WTC11 (cell line): ENCODE measurements around the gene GPR15LG. TPM values are rescaled to one million over a fixed set of nuclear protein-coding genes. Genes with fewer than 3 reads are reported as not detected.

Source experiments
- ATAC-seq: fragments of 200-7000 bp; cut with Tn5 transposase; 2 replicates; pipeline ENCODE4 v1.10.0; 2021; ENCODE audit warnings: mild to moderate bottlenecking, moderate library complexity
- CTCF ChIA-PET: fragments of 300-600 bp; sonication (Branson Sonifier 250); formaldehyde crosslinking; loops from one replicate; lab custom pipeline; 2021; ENCODE audit warnings: antibody characterized with exemption; lab: Charles Lee
- POLR2A ChIA-PET: fragments of 350-600 bp; sonication (Branson Sonifier 250); formaldehyde crosslinking; loops from one replicate; lab custom pipeline; 2021; ENCODE audit warnings: antibody characterized with exemption; lab: Charles Lee
- DNase-seq: peaks from one replicate; pipeline ENCODE4 v3.0.0; 2021; ENCODE audit warnings: low spot score
- H3K27ac Mint-ChIP-seq: 2 replicates; pipeline ENCODE4 v1.8.0; 2021; ENCODE audit warnings: mixed read lengths
- H3K27me3 Mint-ChIP-seq: 2 replicates; pipeline ENCODE4 v1.8.0; 2021; ENCODE audit warnings: low read depth, mild to moderate bottlenecking, moderate library complexity, mixed read lengths
- H3K36me3 Mint-ChIP-seq: 2 replicates; pipeline ENCODE4 v1.8.0; 2021; ENCODE audit warnings: mixed read lengths
- H3K4me1 Mint-ChIP-seq: 2 replicates; pipeline ENCODE4 v1.8.0; 2022; ENCODE audit warnings: mixed read lengths
- H3K4me3 Mint-ChIP-seq: 2 replicates; pipeline ENCODE4 v1.8.0; 2021; ENCODE audit warnings: mild to moderate bottlenecking, moderate library complexity, mixed read lengths
- H3K9me3 Mint-ChIP-seq: 2 replicates; pipeline ENCODE4 v1.8.0; 2021; ENCODE audit warnings: mixed read lengths
- CBFB ChIP-seq: sonication (generic); formaldehyde crosslinking; IDR thresholded peaks from 2 replicates; pipeline ENCODE4 v1.8.1; 2022; ENCODE audit warnings: mild to moderate bottlenecking, low read depth, missing genetic modification reagents
- CREM ChIP-seq: sonication (generic); formaldehyde crosslinking; IDR thresholded peaks from 2 replicates; pipeline ENCODE4 v1.8.1; 2022; ENCODE audit warnings: mild to moderate bottlenecking, missing genetic modification reagents, moderate library complexity
- FOXJ3 ChIP-seq: sonication (generic); formaldehyde crosslinking; IDR thresholded peaks from 2 replicates; pipeline ENCODE4 v1.9.0; 2021; ENCODE audit warnings: missing genetic modification reagents, mild to moderate bottlenecking, borderline replicate concordance
- IRF2 ChIP-seq: sonication (generic); formaldehyde crosslinking; IDR thresholded peaks from 2 replicates; pipeline ENCODE4 v1.8.0; 2022; ENCODE audit warnings: low read depth, missing genetic modification reagents, borderline replicate concordance
- NFE2L1 ChIP-seq: sonication (generic); formaldehyde crosslinking; IDR thresholded peaks from 2 replicates; pipeline ENCODE4 v1.8.1; 2023; ENCODE audit warnings: missing genetic modification reagents
- NR3C1 ChIP-seq: sonication (generic); formaldehyde crosslinking; conservative IDR thresholded peaks from 2 replicates; pipeline ENCODE4 v1.8.1; 2023; ENCODE audit warnings: low read depth, mild to moderate bottlenecking, missing genetic modification reagents
- SMAD3 ChIP-seq: sonication (generic); formaldehyde crosslinking; IDR thresholded peaks from 2 replicates; pipeline ENCODE4 v1.8.0; 2022; ENCODE audit warnings: missing genetic modification reagents, mild to moderate bottlenecking, borderline replicate concordance
- total RNA-seq: library from RNA; stranded (reverse); gene quantifications from 3 replicates; pipeline ENCODE4 v1.2.3, GENCODE V29; 2021
- TF ChIP-seq, protein P1 (sequence below): fragments of 250-450 bp; sonication (Bioruptor Pico); IDR thresholded peaks from 2 replicates; pipeline ENCODE4 v1.9.0; 2021; ENCODE audit warnings: mild to moderate bottlenecking
- TF ChIP-seq, protein P2 (sequence below): sonication (generic); formaldehyde crosslinking; IDR thresholded peaks from 2 replicates; pipeline ENCODE4 v1.8.1; 2022; ENCODE audit warnings: missing genetic modification reagents, borderline replicate concordance
- TF ChIP-seq, protein P3 (sequence below): sonication (generic); formaldehyde crosslinking; IDR thresholded peaks from 2 replicates; pipeline ENCODE4 v1.8.0; 2023; ENCODE audit warnings: missing genetic modification reagents
- TF ChIP-seq, protein P4 (sequence below): fragments of 250-450 bp; sonication (Bioruptor Pico); IDR thresholded peaks from 2 replicates; pipeline ENCODE4 v1.9.0; 2021; ENCODE audit warnings: moderate library complexity, mild to moderate bottlenecking, inconsistent platforms, borderline replicate concordance
- TF ChIP-seq, protein P5 (sequence below): fragments of 250-450 bp; sonication (Bioruptor Pico); IDR thresholded peaks from 2 replicates; pipeline ENCODE4 v1.9.0; 2021; ENCODE audit warnings: mild to moderate bottlenecking, borderline replicate concordance
- TF ChIP-seq, protein P6 (sequence below): sonication (generic); formaldehyde crosslinking; IDR thresholded peaks from 2 replicates; pipeline ENCODE4 v1.8.1; 2023; ENCODE audit warnings: mild to moderate bottlenecking, missing genetic modification reagents
- TF ChIP-seq, protein P7 (sequence below): sonication (generic); formaldehyde crosslinking; IDR thresholded peaks from 2 replicates; pipeline ENCODE4 v1.8.1; 2023; ENCODE audit warnings: mild to moderate bottlenecking, missing genetic modification reagents
- TF ChIP-seq, protein P8 (sequence below): sonication (generic); formaldehyde crosslinking; IDR thresholded peaks from 2 replicates; pipeline ENCODE4 v1.8.1; 2022; ENCODE audit warnings: low read depth, missing genetic modification reagents, borderline replicate concordance
- TF ChIP-seq, protein P9 (sequence below): sonication (generic); formaldehyde crosslinking; IDR thresholded peaks from 2 replicates; pipeline ENCODE4 v1.8.1; 2022; ENCODE audit warnings: mild to moderate bottlenecking, missing genetic modification reagents, moderate library complexity, borderline replicate concordance

GPR15LG gene
- total RNA-seq, 1 experiment from 2014 or later = not detected

DNA sequence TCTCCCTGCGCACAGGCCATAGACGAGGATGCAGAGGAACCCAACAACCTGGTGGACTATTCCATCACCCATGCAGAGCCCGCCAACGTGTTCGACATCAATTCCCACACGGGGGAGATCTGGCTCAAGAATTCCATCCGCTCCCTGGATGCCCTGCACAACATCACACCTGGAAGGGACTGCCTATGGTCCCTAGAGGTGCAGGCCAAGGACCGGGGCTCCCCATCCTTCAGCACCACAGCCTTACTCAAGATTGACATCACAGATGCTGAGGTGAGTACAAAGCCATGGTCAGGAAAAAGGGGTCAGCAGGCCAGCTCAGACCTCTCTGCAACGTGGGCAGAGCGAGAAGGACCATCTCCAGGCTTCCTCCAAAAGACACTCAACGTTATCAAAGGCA lies 39.5 kb downstream of the GPR15LG start:
- DNase-seq (no peak), ATAC-seq (no peak)
- Mint-ChIP-seq H3K4me3 (no peak overlapping the region), H3K9me3 (no peaks in the 10 kb centered on the region), H3K27me3 (no peaks in the 10 kb centered on the region), H3K4me1 (peaks cover 4% of the 10 kb centered on the region; the same call in 1 of the 2 replicates), H3K27ac (no peak overlapping the region), H3K36me3 (no peaks in the 10 kb centered on the region)
- TF ChIP-seq, protein P1, sequence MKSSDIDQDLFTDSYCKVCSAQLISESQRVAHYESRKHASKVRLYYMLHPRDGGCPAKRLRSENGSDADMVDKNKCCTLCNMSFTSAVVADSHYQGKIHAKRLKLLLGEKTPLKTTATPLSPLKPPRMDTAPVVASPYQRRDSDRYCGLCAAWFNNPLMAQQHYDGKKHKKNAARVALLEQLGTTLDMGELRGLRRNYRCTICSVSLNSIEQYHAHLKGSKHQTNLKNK (CRISPR knock-in tag) = no peak
- TF ChIP-seq CBFB (CRISPR knock-in tag) (no peak), SMAD3 (CRISPR knock-in tag) (no peak), NR3C1 (CRISPR knock-in tag) (no peak), NFE2L1 (CRISPR knock-in tag) (no peak), IRF2 (CRISPR knock-in tag) (no peak), CREM (no peak), FOXJ3 (CRISPR knock-in tag) (no peak)
- TF ChIP-seq, protein P2, sequence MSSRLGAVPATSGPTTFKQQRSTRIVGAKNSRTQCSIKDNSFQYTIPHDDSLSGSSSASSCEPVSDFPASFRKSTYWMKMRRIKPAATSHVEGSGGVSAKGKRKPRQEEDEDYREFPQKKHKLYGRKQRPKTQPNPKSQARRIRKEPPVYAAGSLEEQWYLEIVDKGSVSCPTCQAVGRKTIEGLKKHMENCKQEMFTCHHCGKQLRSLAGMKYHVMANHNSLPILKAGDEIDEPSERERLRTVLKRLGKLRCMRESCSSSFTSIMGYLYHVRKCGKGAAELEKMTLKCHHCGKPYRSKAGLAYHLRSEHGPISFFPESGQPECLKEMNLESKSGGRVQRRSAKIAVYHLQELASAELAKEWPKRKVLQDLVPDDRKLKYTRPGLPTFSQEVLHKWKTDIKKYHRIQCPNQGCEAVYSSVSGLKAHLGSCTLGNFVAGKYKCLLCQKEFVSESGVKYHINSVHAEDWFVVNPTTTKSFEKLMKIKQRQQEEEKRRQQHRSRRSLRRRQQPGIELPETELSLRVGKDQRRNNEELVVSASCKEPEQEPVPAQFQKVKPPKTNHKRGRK (CRISPR knock-in tag) = no peak
- TF ChIP-seq, protein P3, sequence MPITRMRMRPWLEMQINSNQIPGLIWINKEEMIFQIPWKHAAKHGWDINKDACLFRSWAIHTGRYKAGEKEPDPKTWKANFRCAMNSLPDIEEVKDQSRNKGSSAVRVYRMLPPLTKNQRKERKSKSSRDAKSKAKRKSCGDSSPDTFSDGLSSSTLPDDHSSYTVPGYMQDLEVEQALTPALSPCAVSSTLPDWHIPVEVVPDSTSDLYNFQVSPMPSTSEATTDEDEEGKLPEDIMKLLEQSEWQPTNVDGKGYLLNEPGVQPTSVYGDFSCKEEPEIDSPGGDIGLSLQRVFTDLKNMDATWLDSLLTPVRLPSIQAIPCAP = no peak
- TF ChIP-seq, protein P4, sequence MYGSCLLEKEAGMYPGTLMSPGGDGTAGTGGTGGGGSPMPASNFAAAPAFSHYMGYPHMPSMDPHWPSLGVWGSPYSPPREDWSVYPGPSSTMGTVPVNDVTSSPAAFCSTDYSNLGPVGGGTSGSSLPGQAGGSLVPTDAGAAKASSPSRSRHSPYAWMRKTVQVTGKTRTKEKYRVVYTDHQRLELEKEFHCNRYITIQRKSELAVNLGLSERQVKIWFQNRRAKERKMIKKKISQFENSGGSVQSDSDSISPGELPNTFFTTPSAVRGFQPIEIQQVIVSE (CRISPR knock-in tag) = no peak
- TF ChIP-seq, protein P5, sequence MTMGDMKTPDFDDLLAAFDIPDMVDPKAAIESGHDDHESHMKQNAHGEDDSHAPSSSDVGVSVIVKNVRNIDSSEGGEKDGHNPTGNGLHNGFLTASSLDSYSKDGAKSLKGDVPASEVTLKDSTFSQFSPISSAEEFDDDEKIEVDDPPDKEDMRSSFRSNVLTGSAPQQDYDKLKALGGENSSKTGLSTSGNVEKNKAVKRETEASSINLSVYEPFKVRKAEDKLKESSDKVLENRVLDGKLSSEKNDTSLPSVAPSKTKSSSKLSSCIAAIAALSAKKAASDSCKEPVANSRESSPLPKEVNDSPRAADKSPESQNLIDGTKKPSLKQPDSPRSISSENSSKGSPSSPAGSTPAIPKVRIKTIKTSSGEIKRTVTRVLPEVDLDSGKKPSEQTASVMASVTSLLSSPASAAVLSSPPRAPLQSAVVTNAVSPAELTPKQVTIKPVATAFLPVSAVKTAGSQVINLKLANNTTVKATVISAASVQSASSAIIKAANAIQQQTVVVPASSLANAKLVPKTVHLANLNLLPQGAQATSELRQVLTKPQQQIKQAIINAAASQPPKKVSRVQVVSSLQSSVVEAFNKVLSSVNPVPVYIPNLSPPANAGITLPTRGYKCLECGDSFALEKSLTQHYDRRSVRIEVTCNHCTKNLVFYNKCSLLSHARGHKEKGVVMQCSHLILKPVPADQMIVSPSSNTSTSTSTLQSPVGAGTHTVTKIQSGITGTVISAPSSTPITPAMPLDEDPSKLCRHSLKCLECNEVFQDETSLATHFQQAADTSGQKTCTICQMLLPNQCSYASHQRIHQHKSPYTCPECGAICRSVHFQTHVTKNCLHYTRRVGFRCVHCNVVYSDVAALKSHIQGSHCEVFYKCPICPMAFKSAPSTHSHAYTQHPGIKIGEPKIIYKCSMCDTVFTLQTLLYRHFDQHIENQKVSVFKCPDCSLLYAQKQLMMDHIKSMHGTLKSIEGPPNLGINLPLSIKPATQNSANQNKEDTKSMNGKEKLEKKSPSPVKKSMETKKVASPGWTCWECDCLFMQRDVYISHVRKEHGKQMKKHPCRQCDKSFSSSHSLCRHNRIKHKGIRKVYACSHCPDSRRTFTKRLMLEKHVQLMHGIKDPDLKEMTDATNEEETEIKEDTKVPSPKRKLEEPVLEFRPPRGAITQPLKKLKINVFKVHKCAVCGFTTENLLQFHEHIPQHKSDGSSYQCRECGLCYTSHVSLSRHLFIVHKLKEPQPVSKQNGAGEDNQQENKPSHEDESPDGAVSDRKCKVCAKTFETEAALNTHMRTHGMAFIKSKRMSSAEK (CRISPR knock-in tag) = no peak
- TF ChIP-seq, protein P6, sequence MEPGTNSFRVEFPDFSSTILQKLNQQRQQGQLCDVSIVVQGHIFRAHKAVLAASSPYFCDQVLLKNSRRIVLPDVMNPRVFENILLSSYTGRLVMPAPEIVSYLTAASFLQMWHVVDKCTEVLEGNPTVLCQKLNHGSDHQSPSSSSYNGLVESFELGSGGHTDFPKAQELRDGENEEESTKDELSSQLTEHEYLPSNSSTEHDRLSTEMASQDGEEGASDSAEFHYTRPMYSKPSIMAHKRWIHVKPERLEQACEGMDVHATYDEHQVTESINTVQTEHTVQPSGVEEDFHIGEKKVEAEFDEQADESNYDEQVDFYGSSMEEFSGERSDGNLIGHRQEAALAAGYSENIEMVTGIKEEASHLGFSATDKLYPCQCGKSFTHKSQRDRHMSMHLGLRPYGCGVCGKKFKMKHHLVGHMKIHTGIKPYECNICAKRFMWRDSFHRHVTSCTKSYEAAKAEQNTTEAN (CRISPR knock-in tag) = no peak
- TF ChIP-seq, protein P7, sequence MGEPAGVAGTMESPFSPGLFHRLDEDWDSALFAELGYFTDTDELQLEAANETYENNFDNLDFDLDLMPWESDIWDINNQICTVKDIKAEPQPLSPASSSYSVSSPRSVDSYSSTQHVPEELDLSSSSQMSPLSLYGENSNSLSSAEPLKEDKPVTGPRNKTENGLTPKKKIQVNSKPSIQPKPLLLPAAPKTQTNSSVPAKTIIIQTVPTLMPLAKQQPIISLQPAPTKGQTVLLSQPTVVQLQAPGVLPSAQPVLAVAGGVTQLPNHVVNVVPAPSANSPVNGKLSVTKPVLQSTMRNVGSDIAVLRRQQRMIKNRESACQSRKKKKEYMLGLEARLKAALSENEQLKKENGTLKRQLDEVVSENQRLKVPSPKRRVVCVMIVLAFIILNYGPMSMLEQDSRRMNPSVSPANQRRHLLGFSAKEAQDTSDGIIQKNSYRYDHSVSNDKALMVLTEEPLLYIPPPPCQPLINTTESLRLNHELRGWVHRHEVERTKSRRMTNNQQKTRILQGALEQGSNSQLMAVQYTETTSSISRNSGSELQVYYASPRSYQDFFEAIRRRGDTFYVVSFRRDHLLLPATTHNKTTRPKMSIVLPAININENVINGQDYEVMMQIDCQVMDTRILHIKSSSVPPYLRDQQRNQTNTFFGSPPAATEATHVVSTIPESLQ (CRISPR knock-in tag) = no peak
- TF ChIP-seq, protein P8, sequence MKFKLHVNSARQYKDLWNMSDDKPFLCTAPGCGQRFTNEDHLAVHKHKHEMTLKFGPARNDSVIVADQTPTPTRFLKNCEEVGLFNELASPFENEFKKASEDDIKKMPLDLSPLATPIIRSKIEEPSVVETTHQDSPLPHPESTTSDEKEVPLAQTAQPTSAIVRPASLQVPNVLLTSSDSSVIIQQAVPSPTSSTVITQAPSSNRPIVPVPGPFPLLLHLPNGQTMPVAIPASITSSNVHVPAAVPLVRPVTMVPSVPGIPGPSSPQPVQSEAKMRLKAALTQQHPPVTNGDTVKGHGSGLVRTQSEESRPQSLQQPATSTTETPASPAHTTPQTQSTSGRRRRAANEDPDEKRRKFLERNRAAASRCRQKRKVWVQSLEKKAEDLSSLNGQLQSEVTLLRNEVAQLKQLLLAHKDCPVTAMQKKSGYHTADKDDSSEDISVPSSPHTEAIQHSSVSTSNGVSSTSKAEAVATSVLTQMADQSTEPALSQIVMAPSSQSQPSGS (CRISPR knock-in tag) = no peak
- TF ChIP-seq, protein P9, sequence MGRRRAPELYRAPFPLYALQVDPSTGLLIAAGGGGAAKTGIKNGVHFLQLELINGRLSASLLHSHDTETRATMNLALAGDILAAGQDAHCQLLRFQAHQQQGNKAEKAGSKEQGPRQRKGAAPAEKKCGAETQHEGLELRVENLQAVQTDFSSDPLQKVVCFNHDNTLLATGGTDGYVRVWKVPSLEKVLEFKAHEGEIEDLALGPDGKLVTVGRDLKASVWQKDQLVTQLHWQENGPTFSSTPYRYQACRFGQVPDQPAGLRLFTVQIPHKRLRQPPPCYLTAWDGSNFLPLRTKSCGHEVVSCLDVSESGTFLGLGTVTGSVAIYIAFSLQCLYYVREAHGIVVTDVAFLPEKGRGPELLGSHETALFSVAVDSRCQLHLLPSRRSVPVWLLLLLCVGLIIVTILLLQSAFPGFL (CRISPR knock-in tag) = no peak
- POLR2A ChIA-PET = no interaction called here
- CTCF ChIA-PET = interaction anchor here (1.0 to 3.3 kb wide), 4 partner anchors 24 to 99 kb away, joined by 3 to 15 read pairs (median 4); no protein-coding TSS in a partner anchor
